ENCODE data around the gene THADA.

Gene THADA

GRCh38 chr2:43495727-43496126, 100.1 kb downstream of the THADA start:
- DNase-seq (ENCODE audit: low read depth in 2 of 2): no peak

- DNase-seq (ENCODE audit: low read depth in 2 of 2): no peak
Observed at GRCh38 chr2:43493954-43494353, 101.9 kb downstream of the THADA start.

- no peak for DNase-seq (ENCODE audit: low read depth in 2 of 2)
Observed at GRCh38 chr2:43491065-43491639, 104.7 kb downstream of the THADA start.

GRCh38 chr2:43490252-43490786, 105.5 kb downstream of the THADA start:
- no peak for DNase-seq (ENCODE audit: low read depth in 2 of 2)

GRCh38 chr2:43488737-43489136, 107.1 kb downstream of the THADA start:
- no peak for DNase-seq (ENCODE audit: low read depth in 2 of 2)

- DNase-seq (ENCODE audit: low read depth in 2 of 2): no peak
Observed at GRCh38 chr2:43486603-43487002, 109.2 kb downstream of the THADA start.

- DNase-seq (ENCODE audit: low read depth in 2 of 2): peak; percentile 55 to 61
Observed at GRCh38 chr2:43484323-43484930, 111.4 kb downstream of the THADA start.

- DNase-seq (ENCODE audit: low read depth in 2 of 2): no peak
Observed at GRCh38 chr2:43482961-43483360, 112.9 kb downstream of the THADA start.

GRCh38 chr2:43481927-43482542, 113.8 kb downstream of the THADA start:
- DNase-seq (ENCODE audit: low read depth in 2 of 2): no peak

GRCh38 chr2:43480874-43481273, 115.0 kb downstream of the THADA start:
- no peak for DNase-seq (ENCODE audit: low read depth in 2 of 2)

GRCh38 chr2:43478412-43479086, 117.3 kb downstream of the THADA start:
- no peak for DNase-seq (ENCODE audit: low read depth in 2 of 2)

GRCh38 chr2:43475922-43476321, 119.9 kb downstream of the THADA start:
- DNase-seq (ENCODE audit: low read depth in 2 of 2): no peak

- DNase-seq (ENCODE audit: low read depth in 2 of 2): no peak
Observed at GRCh38 chr2:43475137-43475846, 120.5 kb downstream of the THADA start.

- DNase-seq (ENCODE audit: low read depth in 2 of 2): no peak
Observed at GRCh38 chr2:43474273-43474672, 121.6 kb downstream of the THADA start.

GRCh38 chr2:43473767-43474166, 122.1 kb downstream of the THADA start:
- DNase-seq (ENCODE audit: low read depth in 2 of 2): no peak

- no peak for DNase-seq (ENCODE audit: low read depth in 2 of 2)
Observed at GRCh38 chr2:43472527-43473194, 123.2 kb downstream of the THADA start.

GRCh38 chr2:43469713-43470112, 126.1 kb downstream of the THADA start:
- no peak for DNase-seq (ENCODE audit: low read depth in 2 of 2)

GRCh38 chr2:43469094-43469493, 126.7 kb downstream of the THADA start:
- DNase-seq (ENCODE audit: low read depth in 2 of 2): no peak

- peak; percentile 64 to 67 for DNase-seq (ENCODE audit: low read depth in 2 of 2)
Observed at GRCh38 chr2:43467891-43468290, 127.9 kb downstream of the THADA start.

- DNase-seq (ENCODE audit: low read depth in 2 of 2): no peak
Observed at GRCh38 chr2:43465234-43465633, 130.6 kb downstream of the THADA start.

- no peak for DNase-seq (ENCODE audit: low read depth in 2 of 2)
Observed at GRCh38 chr2:43464590-43464989, 131.2 kb downstream of the THADA start.

All from fibroblast of skin of left biceps (primary cell).